GOT3 (cell line): Measurements from ENCODE around the gene TBX18.

Source experiments
- DNase-seq: peaks from one replicate; lab custom pipeline; 2025; ENCODE audit warnings: mixed read lengths; lab: John Stamatoyannopoulos, UW

Gene TBX18

DNA sequence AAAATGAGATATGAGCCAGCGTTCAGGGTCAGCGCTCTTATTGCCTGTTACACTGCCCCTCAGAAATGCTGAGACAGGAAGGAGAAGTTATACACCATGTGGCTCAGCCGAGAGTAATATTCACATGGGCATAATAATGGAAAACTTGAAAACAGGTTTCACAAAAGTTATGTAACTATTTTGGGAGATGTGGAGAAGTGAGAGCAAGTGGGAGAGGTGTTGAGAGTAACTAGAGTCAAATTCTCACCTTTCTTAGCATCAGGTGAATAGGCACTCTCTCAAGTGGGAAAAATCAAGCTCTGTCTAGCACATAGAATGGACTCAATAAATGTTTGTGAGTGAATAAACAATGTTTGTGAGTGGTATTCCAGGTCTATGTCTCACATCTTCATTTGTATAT is 94.5 kb downstream of the TBX18 start:
- no peak for DNase-seq

DNA sequence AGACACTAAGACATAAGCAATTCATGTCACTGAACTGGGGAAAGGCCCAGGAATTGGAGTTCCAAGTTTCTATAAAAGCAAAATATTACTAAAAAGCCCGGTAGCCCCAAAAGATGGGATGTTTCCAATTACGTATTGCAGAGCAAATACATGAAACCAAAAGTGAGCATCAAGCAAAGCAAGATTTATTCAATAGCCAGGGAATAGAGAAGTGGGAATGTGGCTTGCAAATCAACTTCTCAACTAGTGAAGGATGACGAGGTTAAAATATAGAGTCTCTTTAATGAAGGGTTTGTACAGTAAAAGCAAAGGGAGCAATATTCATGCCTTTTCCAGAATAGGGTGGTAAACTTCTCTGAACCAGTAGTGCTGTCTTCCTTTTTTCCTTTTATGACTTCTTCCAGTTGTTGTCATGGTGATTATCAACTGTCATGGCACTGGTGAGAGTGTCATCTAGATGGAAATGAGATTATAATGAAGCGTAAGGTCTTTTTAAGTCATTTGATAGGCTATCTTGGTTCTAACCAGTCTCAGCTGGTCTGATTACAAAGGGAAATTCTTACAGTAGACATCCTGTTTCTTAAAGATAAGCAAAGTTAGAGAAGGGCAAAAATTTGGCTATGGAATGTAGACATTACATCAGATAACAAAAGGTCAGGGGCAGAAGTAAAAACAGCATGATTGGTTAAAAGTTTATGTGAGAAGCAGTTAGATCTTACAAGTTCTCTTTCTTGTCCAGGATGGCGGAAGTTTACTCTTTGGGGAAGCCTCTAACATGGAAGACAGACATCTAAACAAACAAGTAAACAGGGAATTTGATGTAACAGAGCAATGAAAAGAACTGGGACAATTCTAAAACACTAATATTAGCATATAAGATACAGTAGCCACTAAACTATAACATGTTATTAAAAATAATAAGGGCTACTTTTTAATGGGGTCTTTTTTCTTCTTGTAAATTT is 96.9 kb downstream of the TBX18 start:
- no peak for DNase-seq

DNA sequence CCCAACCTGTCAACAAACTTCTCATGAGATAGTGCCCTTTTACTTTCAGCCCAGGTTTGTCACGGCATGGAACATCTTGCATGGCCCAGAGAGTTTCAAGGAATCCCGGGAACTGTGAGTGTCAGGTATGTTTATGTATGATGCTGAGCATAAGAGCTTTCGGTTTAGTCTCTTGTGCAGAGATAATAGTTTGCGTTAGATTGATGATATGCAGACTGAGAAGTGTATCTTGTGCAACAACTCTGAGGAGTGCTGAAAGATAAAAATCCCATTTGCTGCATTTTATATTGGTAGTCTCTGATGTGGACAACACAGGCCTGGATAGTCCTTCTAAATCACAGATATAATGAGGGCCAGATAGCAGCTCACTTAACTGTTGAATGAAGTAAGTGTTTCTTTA is 99.0 kb downstream of the TBX18 start:
- DNase-seq: no peak

DNA sequence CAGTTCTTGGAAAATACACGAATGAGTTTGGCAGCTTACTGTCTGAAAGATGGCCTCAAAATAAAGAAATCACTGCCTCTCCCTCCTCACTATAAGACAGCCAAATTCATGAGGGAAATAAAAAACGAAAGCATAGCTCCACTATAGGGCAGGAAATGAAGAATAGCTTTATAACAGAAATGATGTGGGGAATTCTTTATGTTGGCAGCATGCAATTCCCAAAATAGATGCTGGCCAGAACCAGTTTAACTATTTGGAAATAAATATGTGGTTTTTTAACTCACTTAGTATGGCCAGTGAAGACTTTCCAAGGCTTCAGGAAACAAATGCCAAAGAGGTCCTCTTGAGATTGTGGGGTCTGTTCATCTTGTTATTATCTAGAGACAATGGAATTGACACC is 100.5 kb downstream of the TBX18 start:
- DNase-seq: no peak

DNA sequence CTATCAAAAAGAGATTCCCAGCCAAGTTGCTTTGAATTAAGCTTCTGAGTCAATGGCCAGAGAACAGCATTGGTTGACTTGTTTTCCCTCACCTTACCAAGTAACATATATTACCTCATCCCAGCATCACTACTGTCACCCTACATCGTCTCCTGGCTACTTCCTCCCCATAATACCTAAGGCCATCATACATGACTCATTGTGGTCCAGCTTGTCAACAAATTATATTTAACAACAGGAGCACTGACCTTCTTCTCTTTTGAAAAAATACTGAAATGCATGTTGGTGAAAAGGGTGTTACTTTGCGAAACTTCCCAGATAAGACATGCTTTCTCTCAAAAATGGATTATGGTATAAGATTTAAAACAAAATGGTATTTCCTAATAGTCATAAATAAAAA is 106.9 kb downstream of the TBX18 start:
- DNase-seq: no peak

DNA sequence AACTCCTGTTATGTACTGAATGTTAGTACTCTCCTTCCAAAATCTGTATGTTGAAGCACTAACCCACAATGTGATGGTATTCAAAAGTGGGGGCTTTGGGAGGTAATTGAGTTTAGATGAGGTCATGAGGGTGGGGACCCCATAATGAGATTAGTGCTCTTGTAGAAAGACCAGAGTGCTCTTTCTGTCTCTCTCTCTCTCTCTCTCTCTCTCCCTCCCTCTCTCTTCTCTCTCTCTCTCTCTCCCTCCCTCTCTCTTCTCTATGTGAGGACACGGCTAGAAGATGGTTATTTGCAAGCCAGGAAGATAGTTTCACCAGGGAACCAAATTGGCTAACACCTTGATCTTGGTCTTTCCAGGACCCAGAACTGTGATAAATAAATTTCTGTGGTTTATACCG is 107.4 kb downstream of the TBX18 start:
- DNase-seq: no peak

DNA sequence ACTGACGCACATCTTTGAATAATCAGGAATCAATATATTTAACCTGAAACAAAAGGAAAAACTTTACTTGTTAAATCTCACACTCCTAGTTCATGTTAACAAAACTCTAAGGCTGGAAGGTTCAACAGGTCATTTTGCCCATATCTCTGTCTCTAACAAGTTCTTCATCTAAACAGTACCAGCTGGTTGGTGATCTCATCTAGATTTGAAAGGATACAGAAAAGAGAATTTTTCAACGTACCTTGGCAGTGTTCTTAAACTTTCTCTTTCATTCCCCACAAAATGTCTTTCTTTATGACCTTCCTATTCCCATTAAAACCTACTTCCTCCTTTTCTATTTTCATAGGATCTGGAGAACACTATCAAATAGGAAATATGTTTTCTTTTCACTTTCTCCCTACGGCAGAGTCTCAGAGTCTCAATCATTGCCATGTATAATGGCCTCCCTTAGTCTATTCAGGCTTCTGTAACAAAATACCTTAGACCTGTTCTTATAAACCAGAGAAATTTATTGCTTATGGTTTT is 111.3 kb downstream of the TBX18 start:
- DNase-seq: no peak

DNA sequence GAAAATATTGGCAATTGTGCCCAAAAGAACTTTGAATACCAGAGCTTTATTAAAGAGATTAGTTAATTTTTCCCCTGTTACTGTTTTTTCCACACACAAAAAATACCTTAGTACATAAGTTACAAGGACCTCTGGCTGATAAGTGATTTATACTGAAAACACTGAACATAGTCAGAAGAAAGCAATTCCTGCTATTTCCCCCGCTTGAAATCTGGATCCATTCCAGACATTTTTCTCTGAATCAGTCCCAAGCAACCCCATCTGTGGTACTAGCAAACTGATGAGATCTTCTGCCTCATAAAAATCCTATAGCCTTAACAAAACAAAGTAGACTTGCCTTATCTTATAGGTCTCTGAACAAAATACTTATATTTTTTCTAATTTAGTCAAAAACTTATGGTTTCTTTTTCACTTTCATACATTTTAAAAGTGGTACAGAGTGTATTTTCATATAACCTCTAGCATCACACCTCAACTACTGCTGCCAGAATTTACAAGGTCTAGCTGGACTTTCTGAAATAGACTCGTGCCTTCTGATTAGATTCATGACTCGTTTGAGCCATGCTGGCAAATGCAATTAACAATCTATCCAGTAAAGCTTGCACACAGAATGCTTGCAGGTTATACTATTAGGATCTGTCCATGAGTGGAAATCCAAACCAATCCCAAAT is 111.9 kb downstream of the TBX18 start:
- no peak for DNase-seq

DNA sequence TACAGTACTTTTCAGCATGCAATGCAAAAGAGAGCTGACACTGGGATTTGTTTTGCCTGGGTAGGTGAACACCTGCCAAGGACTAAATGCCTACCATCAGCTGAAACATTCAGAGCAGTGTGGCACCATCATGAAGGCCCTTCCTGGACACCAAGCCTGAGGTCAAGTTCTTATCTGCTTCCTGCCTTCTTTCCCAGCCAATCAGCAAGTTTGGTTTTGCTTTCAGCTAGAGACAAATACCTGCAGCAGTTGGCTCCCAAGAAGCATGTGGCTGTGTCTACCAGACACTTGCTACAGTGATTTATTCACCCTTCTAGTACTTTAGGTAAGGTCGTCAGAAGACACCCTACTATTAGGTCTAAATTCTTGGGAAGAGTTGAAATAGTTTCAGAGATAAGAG is 112.8 kb downstream of the TBX18 start:
- DNase-seq: no peak

DNA sequence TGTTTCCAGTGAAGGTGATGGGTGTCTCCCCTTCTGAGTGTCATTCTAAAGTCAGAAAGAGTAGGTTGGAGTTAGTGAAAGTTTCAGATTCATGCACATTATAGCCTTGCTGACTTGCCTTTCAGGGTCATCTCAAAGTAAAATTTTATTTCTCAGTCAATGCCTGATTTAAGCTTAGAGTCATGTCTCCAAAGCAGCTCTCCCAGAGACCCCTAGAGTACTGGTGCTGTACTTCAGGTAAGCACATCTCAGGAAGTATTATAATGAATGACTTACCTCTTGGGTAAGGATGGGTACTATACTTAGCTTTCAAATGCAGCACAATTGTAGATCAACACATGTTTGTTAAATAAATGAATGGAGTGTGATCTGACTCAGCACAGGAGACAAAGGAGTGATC is 116.0 kb downstream of the TBX18 start:
- DNase-seq: no peak

DNA sequence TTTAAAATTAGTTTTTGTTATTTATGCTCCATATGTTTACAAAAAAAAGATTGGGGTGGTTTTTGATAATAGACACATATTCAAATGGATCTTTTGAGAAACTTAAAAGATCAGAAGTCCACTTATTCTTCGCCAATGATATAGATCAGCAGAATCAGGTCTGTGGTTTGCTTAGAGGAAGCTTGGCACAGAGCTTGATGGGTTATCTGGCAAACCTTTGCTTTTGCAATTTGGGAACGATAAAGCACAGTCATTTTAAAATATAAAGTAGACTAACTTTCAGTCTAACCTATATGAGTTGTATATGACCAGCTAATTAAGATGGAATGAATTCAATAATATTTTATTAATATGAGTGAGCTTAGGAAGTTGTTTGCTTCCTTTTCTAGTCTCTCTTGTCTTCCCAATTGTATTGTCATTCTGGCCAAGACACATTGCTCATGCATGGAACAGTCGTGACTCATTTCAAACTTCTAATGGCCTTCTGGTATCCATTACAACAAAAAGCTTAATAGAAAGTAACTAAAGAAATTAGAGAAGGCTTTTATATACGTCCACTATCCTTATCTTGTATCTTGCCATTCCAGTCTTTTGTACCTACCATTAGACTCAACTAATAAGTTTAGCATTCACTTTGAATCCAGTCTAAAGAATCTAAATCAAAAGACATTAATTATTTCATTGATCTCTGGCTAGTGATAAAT is 118.7 kb downstream of the TBX18 start:
- no peak for DNase-seq

DNA sequence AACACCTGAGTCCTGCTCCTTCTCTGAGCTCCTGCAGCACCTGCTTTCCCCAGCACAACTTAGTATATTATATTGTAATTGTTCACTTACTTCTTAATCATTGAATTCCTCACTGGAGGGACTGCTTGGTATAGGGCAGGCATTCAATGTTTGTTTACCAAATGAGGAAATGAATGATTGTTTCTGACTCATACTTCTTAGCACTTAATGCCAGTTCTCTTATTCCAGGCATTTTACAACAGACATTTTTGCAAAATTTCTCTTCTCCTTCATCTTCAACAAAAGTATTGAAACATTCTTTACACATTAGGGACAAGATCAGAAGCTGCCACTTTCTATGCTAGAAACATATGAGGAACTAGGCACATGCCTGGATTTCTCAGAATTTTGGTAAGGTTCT is 119.4 kb downstream of the TBX18 start:
- DNase-seq: no peak

DNA sequence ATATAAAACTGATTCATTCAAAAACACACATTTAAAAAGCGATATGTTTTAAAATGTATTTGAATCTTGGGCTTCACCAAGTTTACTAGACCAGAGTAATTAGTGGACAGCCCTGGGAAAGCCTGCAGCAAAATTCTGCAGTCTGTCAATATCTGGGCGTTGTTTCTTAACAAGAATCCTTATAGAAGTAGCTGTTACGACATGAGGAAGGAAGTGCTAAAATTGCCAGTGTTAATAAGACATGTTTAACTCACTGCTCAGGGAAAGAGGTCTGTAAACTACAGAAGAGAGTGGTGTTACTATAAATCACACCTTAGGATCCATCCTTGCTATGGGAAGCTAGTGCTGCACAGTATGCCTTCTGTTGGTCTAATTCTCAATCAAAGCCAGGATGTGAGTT is 120.6 kb downstream of the TBX18 start:
- no peak for DNase-seq

DNA sequence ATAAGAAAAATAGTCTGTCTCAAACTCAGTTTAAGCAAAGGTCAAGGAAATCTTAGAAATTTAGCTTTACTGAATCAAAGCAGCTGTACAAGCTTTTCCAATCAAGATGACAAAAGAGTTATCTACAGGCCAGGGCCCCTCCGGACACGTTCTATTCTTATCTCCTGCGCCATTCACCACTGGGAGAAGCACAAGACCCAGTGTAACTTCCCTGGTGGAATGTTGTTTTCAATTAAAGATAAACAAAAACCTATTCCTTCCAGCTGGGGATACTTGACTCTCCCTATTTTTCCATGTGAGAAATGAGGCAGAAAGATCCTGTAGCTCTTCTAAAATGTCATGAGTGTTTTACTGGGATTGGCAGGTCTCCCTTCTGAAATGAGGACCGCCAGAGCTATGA is 123.3 kb downstream of the TBX18 start:
- DNase-seq: no peak

DNA sequence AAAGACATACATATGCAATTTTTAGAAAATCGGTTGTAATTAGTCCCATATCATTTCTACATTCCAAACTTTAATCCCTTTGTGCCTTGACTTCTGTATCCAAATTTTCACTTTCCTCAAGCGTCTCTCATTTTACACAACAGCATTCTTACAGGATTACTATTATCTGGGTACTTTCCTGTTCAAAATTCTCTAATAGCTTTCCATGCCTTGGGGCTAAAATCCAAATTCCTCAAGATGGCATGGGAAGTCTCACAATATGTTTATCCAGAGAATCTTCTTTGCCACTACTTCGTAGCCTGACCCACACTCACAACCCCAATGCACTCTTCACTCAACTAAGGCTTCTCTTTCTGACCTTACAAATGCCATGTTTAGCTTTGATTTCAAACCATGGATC is 125.0 kb downstream of the TBX18 start:
- DNase-seq: no peak

DNA sequence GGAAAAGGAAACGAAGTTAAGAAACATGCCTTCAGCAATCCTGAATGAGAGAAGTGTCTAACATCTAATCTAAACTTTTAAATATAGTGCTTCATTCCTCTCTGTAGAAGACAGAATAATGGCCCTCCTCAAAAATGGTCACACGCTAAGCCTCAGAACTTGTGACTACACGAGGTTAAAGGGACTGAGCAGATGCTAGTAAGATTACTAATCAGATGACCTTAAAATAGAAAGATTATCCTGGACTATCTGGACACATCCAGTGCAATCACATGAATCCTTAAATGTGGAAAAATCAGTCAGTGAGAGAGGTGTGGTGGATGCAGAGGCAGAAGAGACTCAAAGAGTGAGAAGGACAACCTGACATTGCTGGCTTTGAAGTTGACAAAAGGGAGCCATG is 126.1 kb downstream of the TBX18 start:
- DNase-seq: no peak
